Right atrium auricular region (tissue), 2 donors: ENCODE measurements around the gene DR1. TPM values are rescaled to one million over a fixed set of nuclear protein-coding genes. Genes with fewer than 3 reads are reported as not detected.
"Not testable (repeated sequence)": the region's sequence is repeated elsewhere in the genome, so short reads cannot be mapped to it uniquely, and the experiment has no call there.

Experiments used
- DNase-seq: peaks from one replicate; pipeline ENCODE4 v3.0.0-alpha.2; 2019; ENCODE audit warnings: low spot score
- H3K27ac ChIP-seq, 2 donors: fragments of 200-600 bp; sonication (generic); 1 replicate in 1 of 2; 2 replicates in 1 of 2; pipeline ENCODE4 v1.5.1; 2016 to 2019
- H3K27me3 ChIP-seq, 2 donors: fragments of 200-600 bp; sonication (generic); one replicate each; pipeline versions ENCODE4 v1.5.1 to v1.6.0; 2017 to 2019
- H3K36me3 ChIP-seq: fragments of 200-600 bp; sonication (generic); one replicate; pipeline ENCODE4 v1.5.1; 2016
- H3K4me1 ChIP-seq, 2 donors: fragments of 200-600 bp; sonication (generic); one replicate each; pipeline versions ENCODE4 v1.5.1 to v1.6.0; 2017 to 2019
- H3K4me3 ChIP-seq, 2 donors: fragments of 200-600 bp; sonication (generic); 1 replicate in 1 of 2; 2 replicates in 1 of 2; pipeline ENCODE4 v1.5.1; 2017 to 2019; ENCODE audit warnings: mild to moderate bottlenecking in 1 of 2, moderate library complexity in 1 of 2
- H3K9me3 ChIP-seq, 2 donors: fragments of 200-600 bp; sonication (generic); one replicate each; pipeline ENCODE4 v1.5.1; 2019
- total RNA-seq, 2 donors: library from RNA; depleted of rRNA; stranded (reverse); fragments of >200 nt; gene quantifications; one replicate each; pipeline ENCODE4 v1.1.0, GENCODE V29; 2016
- TF ChIP-seq, protein P1 (sequence below), 2 donors: fragments of 200-600 bp; sonication (generic); IDR thresholded peaks; one replicate each; pipeline ENCODE4 v1.5.1; 2019; ENCODE audit warnings: antibody characterized with exemption in 2 of 2

Gene DR1
- total RNA-seq, 2 donors from 2014 or later, result 19.3 to 28.9 TPM

DNA sequence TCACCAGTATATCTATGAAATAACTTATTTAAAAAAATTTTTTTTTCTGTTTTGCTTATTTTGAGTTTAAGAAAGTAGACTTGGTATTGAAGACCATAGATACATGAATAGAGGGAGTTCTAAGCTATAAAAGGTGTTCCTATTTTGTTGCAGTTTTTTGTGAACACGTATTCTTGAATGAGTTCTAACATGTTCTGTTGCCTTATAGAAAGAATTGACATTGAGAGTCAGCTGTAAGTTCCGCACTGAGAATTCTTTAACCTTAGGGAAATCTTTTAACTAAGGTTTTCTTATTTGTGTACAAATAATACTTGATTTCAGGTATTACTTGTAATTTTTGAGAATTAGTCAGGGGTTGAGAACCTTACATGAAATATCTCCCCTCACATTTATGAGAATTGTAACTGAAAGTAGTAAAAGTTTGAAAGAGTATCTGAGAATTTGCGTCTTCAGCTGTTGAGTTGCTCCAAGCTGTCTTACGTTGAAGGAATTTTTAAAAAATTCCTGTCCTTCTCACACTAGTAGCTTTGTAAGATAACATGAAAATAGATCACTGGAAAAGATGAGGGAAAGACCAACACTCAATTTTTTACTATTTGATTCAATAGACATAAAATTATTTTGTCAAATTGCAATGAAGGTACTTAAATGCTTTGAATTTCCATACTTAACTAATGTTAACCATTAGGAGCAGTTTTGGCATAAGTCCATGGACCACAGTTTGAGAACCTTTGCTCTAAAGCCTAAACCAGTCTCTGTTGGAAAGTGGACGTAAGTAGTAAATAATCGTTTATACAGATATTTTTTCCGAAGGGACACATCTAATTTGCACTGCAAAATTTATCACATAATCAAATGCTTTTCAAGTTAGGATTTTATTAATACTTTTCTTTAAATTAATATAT, 3.8 kb downstream of the DR1 start:
- no peak for DNase-seq
- Histone ChIP-seq H3K4me1 (peaks cover 0 to 49% of the 10 kb centered on the region in 2 donors), H3K4me3 (peak overlapping the region in 1 of 2 donors; percentile 5), H3K27ac (no peak overlapping the region), H3K36me3 (peaks cover 8% of the 10 kb centered on the region), H3K27me3 (no peaks in the 10 kb centered on the region), H3K9me3 (no peaks in the 10 kb centered on the region)
- TF ChIP-seq, protein P1, sequence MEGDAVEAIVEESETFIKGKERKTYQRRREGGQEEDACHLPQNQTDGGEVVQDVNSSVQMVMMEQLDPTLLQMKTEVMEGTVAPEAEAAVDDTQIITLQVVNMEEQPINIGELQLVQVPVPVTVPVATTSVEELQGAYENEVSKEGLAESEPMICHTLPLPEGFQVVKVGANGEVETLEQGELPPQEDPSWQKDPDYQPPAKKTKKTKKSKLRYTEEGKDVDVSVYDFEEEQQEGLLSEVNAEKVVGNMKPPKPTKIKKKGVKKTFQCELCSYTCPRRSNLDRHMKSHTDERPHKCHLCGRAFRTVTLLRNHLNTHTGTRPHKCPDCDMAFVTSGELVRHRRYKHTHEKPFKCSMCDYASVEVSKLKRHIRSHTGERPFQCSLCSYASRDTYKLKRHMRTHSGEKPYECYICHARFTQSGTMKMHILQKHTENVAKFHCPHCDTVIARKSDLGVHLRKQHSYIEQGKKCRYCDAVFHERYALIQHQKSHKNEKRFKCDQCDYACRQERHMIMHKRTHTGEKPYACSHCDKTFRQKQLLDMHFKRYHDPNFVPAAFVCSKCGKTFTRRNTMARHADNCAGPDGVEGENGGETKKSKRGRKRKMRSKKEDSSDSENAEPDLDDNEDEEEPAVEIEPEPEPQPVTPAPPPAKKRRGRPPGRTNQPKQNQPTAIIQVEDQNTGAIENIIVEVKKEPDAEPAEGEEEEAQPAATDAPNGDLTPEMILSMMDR (IDR thresholded peaks at IDR 0.05), result no peak

DNA sequence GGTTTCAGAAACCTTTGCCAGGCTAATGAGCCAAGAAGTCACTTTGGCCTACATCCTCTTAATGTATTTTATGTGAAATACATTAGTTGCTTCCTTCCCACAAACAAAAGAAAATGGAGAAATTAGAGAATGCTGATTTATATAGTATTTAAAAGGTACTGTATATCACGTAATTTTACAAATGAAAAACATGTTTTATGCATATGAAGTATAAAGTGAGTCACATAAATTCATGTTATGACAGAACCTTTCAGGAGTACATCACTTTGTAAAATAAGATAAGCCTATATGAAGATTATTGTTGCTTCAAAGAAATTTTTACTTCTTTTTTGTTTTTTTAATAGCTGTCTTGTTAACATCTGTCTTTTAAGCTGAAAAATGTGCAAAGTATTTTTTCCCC, 4.6 kb downstream of the DR1 start:
- Histone ChIP-seq H3K27ac (no peak overlapping the region), H3K4me1 (peaks cover 0 to 49% of the 10 kb centered on the region in 2 donors), H3K4me3 (no peak overlapping the region), H3K9me3 (no peaks in the 10 kb centered on the region), H3K27me3 (no peaks in the 10 kb centered on the region), H3K36me3 (peaks cover 14% of the 10 kb centered on the region)
- DNase-seq, result no peak
- TF ChIP-seq, protein P1 (IDR thresholded peaks at IDR 0.05), result no peak

DNA sequence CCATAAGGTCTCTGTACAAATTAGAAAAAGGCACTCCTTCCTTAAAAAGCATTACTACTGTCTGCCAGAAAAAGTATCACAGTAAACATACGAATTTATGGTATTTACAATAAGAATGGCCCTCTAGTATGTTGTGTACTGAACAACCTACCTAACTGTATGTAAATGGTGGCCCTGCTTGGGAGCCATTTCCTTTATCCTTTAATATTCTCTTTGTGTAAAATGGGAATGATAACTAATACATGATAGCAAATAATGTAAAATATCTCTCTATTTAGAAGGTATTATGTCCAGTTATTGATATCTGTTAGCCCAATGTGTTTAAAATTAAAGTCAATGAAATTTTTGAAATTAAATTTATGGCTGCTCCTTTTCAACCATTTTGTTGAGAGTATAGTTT, 5.2 kb downstream of the DR1 start:
- H3K27ac ChIP-seq, result no peak overlapping the region
- DNase-seq, result no peak
- TF ChIP-seq, protein P1 (IDR thresholded peaks at IDR 0.05), result no peak

DNA sequence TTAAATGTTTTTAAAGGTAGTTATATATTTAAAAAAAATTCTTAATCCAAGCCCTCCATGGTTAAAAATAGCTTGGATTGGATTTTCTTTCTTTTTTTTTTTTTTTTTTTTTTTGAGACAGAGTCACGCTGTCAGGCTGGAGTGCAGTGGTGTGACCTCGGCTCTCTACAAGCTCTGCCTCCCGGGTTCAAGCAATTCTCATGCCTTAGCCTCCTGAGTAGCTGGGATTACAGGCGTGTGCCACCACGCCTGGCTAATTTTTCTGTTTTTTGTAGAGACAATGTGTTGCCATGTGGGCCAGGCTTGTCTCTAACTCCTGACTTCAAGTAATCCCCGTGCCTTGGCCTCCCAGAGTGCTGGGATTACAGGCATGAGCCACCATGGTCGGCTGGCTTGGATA, 5.6 kb downstream of the DR1 start:
- H3K27ac ChIP-seq, H3K9me3 ChIP-seq, H3K27me3 ChIP-seq, DNase-seq, H3K4me3 ChIP-seq: not testable (repeated sequence)
- H3K4me1 ChIP-seq, result peaks cover 0 to 49% of the 10 kb centered on the region in 2 donors
- peaks cover 14% of the 10 kb centered on the region for H3K36me3 ChIP-seq

More for the DNA sequence above, 5.2 kb downstream of the DR1 start:
- Histone ChIP-seq H3K4me1 (peaks cover 0 to 49% of the 10 kb centered on the region in 2 donors), H3K27me3 (no peaks in the 10 kb centered on the region), H3K36me3 (peaks cover 14% of the 10 kb centered on the region), H3K9me3 (no peaks in the 10 kb centered on the region), H3K4me3 (no peak overlapping the region)

DNA sequence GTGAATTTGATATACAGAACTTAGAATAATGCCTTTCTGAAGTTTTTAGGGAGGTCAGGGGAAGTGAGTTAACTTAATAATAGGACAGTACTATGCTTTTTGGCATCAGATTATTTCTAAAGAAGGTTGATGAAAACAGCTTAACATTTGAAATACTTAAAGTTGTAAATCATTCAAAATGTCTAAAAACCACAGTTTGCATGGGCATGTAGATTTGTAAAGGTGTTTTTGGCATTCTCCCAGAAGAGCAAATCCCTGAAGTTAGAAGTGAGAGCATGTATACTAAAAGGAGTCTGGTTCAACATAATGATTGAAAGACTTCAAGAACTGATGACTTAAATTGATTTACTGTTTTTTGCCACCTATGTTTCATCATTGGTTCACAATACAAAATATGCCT, 6.7 kb downstream of the DR1 start:
- no peaks in the 10 kb centered on the region for H3K9me3 ChIP-seq
- peaks cover 0 to 49% of the 10 kb centered on the region in 2 donors for H3K4me1 ChIP-seq
- peaks cover 20% of the 10 kb centered on the region for H3K36me3 ChIP-seq
- no peak for DNase-seq
- H3K4me3 ChIP-seq, result no peak overlapping the region
- no peak overlapping the region for H3K27ac ChIP-seq
- H3K27me3 ChIP-seq, result no peaks in the 10 kb centered on the region
- TF ChIP-seq, protein P1 (IDR thresholded peaks at IDR 0.05), result no peak

DNA sequence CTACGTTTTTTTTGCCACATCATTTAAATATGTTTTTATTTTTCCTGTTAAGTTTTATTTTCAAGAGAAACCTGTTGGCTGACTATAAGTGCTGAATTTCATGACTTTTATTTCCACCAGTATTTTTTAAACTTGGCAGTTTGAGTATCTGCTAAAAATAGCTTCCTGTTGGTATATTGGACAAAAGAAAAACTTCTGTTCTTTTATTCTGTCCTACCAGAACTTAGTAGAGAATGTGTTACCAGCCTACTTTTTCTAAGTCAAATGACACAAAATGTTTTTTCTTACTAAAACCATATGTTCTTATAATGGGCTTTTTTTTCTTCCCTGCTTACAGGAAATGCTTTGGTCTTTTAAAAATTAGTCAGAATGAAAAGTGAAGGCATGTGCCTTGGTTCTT, 7.6 kb downstream of the DR1 start:
- no peak for DNase-seq
- TF ChIP-seq, protein P1 (IDR thresholded peaks at IDR 0.05), result no peak
- H3K36me3 ChIP-seq, result peaks cover 29% of the 10 kb centered on the region
- H3K27me3 ChIP-seq, result no peaks in the 10 kb centered on the region
- no peak overlapping the region for H3K27ac ChIP-seq
- H3K4me1 ChIP-seq, result peaks cover 0 to 50% of the 10 kb centered on the region in 2 donors
- H3K4me3 ChIP-seq, result no peak overlapping the region
- no peaks in the 10 kb centered on the region for H3K9me3 ChIP-seq
